Measurements from ENCODE around the gene CACNB2.

Gene CACNB2

GRCh38 chr10:18474118-18474455, 333.9 kb downstream of the CACNB2 start:
- DNase-seq: peak; percentile 46

DNA sequence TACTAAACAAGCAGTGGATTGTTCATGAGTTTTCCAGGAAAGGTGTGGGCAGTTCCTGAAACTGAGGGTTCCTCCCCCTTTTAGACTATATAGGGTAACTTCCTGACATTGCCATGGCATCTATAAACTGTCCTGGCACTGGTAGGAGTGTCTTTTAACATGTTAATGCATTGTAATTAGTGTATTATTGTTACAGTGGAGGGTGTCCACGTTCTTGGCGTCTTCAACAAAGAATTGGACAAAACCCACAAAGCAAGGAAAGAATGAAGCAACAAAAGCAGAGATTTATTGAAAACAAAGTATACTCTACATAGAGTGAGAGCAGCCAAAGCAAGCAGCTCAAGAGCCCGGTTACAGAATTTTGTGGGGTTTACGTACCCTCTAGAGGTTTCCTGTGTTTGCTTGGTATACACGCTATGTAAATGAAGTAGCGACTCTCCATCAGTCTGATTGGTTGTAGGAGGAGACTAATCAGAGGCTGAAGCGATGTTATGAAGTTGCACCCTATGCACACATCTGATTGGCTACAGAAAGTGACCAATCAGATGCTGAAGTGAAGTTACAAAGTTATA, 335.9 kb downstream of the CACNB2 start:
- DNase-seq: no peak

GRCh38 chr10:18478354-18478753, 338.1 kb downstream of the CACNB2 start:
- no peak for DNase-seq

DNA sequence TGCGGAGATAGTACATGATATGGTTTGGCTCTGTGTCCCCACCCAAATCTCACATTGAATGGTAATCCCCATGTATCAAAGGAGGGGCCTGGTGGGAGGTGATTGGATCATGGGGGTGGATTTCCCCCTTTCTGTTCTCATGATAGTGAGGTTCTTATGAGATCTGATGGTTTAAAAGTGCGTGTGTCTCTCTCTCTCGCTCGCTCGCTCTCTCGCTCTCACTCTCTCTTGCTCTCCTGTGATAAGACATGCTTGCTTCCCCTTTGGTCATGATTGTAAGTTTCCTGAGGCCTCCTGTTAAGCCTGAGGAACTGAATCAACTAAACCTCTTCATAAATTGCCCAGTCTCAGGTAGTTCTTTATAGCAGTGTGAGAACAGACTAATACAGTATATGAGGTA, 339.3 kb downstream of the CACNB2 start:
- no peak for DNase-seq

DNA sequence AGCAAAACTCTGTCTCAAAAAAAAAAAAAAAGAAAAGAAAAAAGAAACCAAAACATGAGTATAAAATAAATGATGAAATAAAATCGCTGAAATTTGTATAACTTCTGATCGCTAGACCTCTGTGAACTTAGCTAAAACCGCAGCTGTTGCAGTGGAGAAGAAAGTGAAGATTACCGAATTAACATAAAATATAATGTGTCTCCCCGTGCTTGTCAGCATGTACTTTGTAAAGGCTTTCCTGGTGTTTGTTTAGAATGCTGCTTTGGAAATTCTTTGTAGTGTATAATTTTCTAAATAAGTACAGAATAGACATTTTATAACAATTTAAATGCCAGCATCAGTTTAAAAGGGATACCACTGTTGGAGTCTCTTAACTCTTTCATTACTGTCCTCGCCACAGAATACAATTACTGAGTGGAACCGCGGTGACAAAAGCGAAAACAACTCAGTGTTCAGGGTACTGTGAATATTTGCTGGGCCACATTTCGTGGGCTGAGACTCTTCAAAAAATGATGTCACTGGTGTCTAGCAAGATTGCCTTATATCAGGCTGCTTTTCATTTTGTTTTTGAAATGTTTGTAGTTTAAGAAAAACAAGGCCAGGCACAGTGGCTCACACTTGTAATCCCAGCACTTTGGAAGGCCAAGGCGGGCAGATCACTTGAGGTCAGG, 343.4 kb downstream of the CACNB2 start:
- no peak for DNase-seq

DNA sequence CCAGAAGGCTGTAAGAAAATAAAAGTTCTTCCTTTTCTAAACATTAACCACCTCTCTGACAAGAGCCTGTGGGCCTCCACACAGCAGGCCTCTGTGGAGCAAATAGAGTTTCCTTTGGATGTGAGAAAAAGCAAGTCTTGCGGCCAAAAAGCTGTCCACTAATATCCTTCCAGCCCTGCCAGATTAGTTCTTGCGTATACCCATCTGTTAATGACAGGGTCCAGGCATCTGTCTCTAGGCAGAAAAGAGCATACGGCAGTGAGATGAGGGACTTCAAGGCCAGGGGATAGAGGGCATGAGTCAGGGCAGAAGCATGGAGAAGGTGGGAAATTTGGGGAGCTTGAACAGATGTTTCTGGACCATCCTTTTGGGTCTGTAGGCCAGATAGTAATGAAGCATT, 346.2 kb downstream of the CACNB2 start:
- DNase-seq: no peak

- DNase-seq: no peak
Measured at GRCh38 chr10:18490755-18491154, 350.5 kb downstream of the CACNB2 start.

DNA sequence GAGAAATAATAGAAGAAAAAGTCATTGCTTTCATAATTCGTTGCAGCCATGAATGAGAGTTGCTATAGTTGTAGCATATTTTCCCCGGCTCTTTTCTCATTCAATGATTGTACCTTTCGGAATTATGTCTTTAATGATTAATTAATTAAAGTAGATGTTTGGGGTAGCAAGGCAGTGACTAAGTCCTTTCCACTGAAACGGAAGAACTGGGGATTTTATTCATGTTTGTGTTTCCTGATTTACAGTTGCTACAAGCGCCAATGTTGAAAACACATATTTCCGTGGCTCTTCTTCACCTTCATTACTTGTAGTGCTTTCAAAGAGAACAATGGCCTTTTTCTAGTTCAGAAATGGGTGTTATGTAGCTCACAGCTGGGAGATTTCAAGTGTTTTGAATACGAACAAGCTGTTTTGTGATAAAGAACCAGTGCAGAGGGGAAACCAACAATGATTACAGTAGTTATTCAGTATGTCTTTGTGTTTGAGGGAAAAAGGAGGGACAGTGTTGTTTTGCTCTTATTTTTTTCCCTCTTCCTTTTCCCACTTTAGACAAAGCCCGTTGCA, 357.7 kb downstream of the CACNB2 start:
- DNase-seq: no peak

DNA sequence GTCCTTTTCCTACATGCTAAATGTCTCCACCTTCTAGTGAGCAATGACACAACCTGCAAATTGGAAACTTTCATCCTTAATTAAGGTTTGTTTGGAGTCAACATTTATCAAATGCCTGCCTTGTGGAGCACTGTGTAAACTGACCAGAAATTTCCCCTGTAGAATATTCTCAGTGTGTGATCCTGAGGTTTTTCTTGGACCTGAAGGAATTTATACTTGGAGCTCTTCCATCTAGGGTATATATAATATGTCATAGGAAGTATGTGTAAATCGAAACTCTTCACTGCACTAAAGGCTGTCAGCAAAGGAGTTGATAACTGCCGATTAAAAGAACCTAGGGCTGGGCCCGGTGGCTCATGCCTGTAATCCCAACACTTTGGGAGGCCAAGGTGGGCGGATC, 358.8 kb downstream of the CACNB2 start:
- no peak for DNase-seq

GRCh38 chr10:18500576-18500975, 360.4 kb downstream of the CACNB2 start:
- no peak for DNase-seq

- no peak for DNase-seq
Measured at GRCh38 chr10:18501198-18501597, 361.0 kb downstream of the CACNB2 start.

- DNase-seq: no peak
Measured at GRCh38 chr10:18501629-18502028, 361.4 kb downstream of the CACNB2 start.

GRCh38 chr10:18504161-18504560, 363.9 kb downstream of the CACNB2 start:
- DNase-seq: no peak

DNA sequence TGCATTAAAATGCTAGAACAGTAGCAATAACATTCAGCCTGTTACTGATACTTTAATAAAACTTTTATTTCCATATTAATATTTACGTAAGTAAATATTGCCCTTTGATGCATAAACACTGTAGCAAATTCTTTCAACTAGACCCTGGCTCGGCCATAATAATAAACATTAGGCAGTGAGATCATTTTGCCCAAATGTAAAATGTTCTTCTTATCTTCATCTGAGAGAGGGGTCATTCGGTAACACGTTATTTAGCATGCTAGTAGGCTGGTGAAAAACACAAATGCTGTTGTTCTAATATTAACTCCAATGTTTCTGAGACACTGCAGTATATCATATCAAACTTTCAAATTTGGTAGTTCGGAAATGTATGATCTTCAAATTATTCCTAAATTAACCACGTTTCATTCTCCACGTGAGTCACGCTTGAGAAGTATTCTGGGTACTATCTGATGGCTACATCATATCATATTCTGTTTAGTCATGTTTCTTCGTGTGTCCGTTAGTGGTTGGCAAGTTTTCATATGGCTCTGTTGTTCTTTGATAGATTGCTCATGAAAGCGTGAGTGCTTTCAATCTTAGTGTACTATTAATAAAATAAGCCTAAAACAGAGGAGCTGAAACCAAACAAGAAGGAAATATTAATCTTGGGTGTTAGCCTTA, 365.4 kb downstream of the CACNB2 start:
- no peak for DNase-seq

GRCh38 chr10:18508587-18508986, 368.4 kb downstream of the CACNB2 start:
- DNase-seq: no peak

DNA sequence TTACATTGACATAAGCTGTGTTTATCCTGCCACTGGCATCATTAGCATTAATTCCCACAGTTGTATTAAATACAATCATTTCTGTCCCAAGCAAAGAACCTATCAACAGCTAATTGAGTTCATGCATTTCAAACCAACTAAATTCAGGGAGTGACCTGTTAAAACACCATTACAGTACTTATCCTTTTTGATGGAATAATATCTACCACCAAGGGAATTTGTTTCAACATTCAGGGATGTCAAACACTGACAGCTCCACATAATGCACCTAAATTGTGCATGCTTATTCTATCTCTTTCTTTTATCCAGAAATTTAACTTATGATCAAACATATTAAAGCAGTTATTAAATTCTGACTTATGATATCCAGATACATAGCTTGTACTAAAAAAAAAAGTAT, 374.3 kb downstream of the CACNB2 start:
- DNase-seq: no peak

DNA sequence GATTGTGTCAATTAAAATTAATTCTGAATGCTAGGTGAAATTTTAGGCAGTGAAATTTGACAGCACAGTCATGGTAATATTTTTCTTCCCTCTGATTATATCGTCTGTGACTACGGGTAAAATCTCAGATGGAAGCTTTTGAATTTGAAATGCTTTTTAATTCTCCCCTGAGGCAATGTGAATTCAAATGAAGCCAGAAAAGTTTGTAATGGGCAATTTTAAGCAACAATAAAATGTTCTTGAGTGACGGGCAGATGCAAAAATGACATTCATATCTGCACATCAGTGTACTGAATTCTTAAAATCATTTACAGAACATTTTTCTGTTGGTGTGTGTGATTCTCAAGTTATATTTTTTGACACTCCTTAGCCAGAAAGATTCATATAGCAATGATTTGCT, 376.6 kb downstream of the CACNB2 start:
- DNase-seq: no peak

DNA sequence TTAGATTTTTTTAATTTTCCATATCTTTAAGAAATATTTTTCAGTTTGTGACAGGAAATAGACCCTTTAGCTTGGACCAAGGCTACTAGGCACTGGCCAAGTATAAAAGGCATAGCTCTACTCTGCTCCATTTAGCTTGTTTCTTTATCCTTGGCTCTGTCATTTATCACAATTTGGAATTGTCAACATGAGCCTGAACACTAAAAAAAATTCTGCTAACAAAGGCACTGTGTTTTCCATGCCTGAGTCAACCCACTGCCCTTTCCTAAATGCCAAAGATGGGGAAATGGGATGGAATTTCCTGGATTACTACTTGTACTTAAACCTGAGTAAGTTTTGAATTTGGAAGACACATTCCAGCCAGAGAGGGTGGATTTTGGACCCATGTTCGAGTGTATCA, 382.8 kb downstream of the CACNB2 start:
- no peak for DNase-seq

- DNase-seq: no peak
Measured at GRCh38 chr10:18523858-18524257, 383.6 kb downstream of the CACNB2 start.

DNA sequence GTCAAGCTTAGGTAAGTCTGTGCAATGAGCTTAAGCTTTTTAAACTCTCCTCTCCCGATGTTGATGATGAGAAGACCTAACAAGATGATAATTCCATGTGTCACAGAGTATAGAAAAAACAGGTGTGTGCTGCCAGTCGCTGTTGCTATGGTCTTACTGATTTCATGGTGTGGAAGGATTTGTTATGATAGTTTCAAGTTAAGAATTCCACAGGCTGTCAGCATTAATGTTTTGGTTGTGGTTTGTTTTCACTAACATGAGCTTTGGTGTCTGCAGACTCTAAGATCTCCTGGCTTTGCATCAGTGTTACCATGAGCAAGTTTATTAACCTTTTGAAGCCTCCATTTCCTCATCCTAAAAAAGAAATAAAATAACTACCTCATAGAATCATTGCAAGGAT, 387.5 kb downstream of the CACNB2 start:
- DNase-seq: no peak

GRCh38 chr10:18528292-18528691, 388.1 kb downstream of the CACNB2 start:
- no peak for DNase-seq

DNA sequence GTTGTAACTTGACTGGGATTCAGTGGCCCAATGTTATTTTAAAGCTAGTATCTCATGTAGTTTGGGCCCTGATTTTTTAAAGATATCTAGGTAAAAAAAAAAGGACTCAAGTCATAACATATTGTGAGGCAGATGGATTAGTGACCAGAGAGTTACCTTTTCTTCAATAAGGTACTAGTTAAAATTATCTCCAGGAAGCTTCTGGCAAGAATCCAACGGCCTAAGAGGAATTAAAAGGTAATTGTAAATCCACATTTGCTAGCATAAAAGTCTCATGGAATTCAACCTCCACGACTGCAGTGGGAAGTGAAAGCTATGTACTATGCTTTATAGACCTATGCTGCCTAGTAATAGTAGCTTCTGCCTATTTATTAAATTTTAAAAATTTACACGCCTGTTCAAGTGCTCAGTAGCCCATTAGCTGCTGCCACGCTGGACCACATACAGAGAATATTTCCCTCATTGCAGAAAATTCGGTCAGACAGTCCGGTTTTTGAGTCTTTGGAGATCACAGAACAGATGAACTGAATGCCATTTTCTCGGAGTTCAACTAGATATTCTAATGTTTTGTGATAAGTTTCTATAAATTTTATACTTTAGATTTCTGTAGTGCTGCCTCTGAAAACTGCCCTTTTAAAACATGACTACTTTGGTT, 392.8 kb downstream of the CACNB2 start:
- DNase-seq: no peak

DNA sequence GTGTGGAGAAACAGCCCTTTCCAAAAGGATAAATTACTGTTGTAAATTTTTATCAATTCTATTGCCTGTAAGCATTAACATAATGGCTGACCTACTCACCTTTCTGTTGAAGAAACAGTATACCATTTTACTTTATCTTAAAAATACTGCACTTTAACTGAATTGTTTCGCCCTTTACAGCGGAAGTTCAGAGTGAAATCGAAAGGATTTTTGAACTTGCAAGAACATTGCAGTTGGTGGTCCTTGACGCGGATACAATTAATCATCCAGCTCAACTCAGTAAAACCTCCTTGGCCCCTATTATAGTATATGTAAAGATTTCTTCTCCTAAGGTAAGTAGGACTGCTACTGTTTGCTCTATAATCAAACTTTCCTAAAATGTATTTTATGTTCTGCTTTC, 393.7 kb downstream of the CACNB2 start:
- no peak for DNase-seq

- DNase-seq: no peak
Measured at GRCh38 chr10:18539335-18539734, 399.1 kb downstream of the CACNB2 start.

All from COR-L47 (cell line).